Measurements from ENCODE around the gene SSU72.

- TF ChIP-seq, protein P1, sequence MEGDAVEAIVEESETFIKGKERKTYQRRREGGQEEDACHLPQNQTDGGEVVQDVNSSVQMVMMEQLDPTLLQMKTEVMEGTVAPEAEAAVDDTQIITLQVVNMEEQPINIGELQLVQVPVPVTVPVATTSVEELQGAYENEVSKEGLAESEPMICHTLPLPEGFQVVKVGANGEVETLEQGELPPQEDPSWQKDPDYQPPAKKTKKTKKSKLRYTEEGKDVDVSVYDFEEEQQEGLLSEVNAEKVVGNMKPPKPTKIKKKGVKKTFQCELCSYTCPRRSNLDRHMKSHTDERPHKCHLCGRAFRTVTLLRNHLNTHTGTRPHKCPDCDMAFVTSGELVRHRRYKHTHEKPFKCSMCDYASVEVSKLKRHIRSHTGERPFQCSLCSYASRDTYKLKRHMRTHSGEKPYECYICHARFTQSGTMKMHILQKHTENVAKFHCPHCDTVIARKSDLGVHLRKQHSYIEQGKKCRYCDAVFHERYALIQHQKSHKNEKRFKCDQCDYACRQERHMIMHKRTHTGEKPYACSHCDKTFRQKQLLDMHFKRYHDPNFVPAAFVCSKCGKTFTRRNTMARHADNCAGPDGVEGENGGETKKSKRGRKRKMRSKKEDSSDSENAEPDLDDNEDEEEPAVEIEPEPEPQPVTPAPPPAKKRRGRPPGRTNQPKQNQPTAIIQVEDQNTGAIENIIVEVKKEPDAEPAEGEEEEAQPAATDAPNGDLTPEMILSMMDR (IDR thresholded peaks at IDR 0.05; ENCODE audit: poor library complexity, severe bottlenecking), result no peak
- TF ChIP-seq REST (IDR thresholded peaks at IDR 0.05; ENCODE audit: borderline replicate concordance) (no peak), EZH2 (IDR thresholded peaks at IDR 0.05; ENCODE audit: borderline replicate concordance, insufficient read depth, low read length, poor library complexity, severe bottlenecking) (no peak), POLR2AphosphoS5 (IDR thresholded peaks at IDR 0.05) (no peak)
Measured at GRCh38 chr1:1594602-1595260, 20.1 kb upstream of the SSU72 start.

All from neural cell (in vitro differentiated cells).